ENCODE data around the gene AKAP6.

The AKAP6 gene

GRCh38 chr14:32343926-32344430 lies 14.9 kb downstream of the AKAP6 start:
- DNase-seq = no peak
- CTCF ChIA-PET = no interaction called here
- no peak overlapping the region for H3K4me3 Mint-ChIP-seq
- no peak overlapping the region for H3K27ac Mint-ChIP-seq
- no peaks in the 10 kb centered on the region for H3K27me3 Mint-ChIP-seq
- H3K4me1 Mint-ChIP-seq = no peaks in the 10 kb centered on the region
- H3K9me3 Mint-ChIP-seq = no peaks in the 10 kb centered on the region
- H3K36me3 Mint-ChIP-seq = no peaks in the 10 kb centered on the region

- DNase-seq = no peak
- no peaks in the 10 kb centered on the region for H3K36me3 Mint-ChIP-seq
- no peak overlapping the region for H3K27ac Mint-ChIP-seq
- H3K9me3 Mint-ChIP-seq = no peaks in the 10 kb centered on the region
- H3K4me1 Mint-ChIP-seq = peaks cover 4% of the 10 kb centered on the region
- H3K27me3 Mint-ChIP-seq = no peaks in the 10 kb centered on the region
- CTCF ChIA-PET = no interaction called here
- no peak overlapping the region for H3K4me3 Mint-ChIP-seq
These were observed 16.3 kb downstream of the AKAP6 start for GRCh38 chr14:32345311-32345791.

GRCh38 chr14:32349322-32349721 lies 20.2 kb downstream of the AKAP6 start:
- H3K4me1 Mint-ChIP-seq = peaks cover 4% of the 10 kb centered on the region
- no peaks in the 10 kb centered on the region for H3K9me3 Mint-ChIP-seq
- H3K36me3 Mint-ChIP-seq = no peaks in the 10 kb centered on the region
- no peak overlapping the region for H3K27ac Mint-ChIP-seq
- no peak for DNase-seq
- H3K27me3 Mint-ChIP-seq = no peaks in the 10 kb centered on the region
- CTCF ChIA-PET = interaction anchor here (0.7 kb wide), 1 partner anchor 15 kb away, joined by 3 read pairs; no protein-coding TSS in a partner anchor
- no peak overlapping the region for H3K4me3 Mint-ChIP-seq

- H3K27ac Mint-ChIP-seq = no peak overlapping the region
- no peak for DNase-seq
- CTCF ChIA-PET = interaction anchor here (0.7 kb wide), 1 partner anchor 15 kb away, joined by 3 read pairs; no protein-coding TSS in a partner anchor
These were observed 20.9 kb downstream of the AKAP6 start for GRCh38 chr14:32350020-32350419.

GRCh38 chr14:32352631-32353030 lies 23.5 kb downstream of the AKAP6 start:
- H3K36me3 Mint-ChIP-seq = no peaks in the 10 kb centered on the region
- no peaks in the 10 kb centered on the region for H3K9me3 Mint-ChIP-seq
- DNase-seq = no peak
- CTCF ChIA-PET = no interaction called here
- H3K27ac Mint-ChIP-seq = no peak overlapping the region
- peaks cover 4% of the 10 kb centered on the region for H3K4me1 Mint-ChIP-seq
- no peak overlapping the region for H3K4me3 Mint-ChIP-seq
- H3K27me3 Mint-ChIP-seq = no peaks in the 10 kb centered on the region

More at GRCh38 chr14:32350020-32350419, 20.9 kb downstream of the AKAP6 start:
- H3K27me3 Mint-ChIP-seq = no peaks in the 10 kb centered on the region
- no peaks in the 10 kb centered on the region for H3K9me3 Mint-ChIP-seq
- H3K4me1 Mint-ChIP-seq = peaks cover 4% of the 10 kb centered on the region
- no peaks in the 10 kb centered on the region for H3K36me3 Mint-ChIP-seq
- no peak overlapping the region for H3K4me3 Mint-ChIP-seq

- DNase-seq = no peak
- Mint-ChIP-seq H3K27ac (no peak overlapping the region), H3K27me3 (no peaks in the 10 kb centered on the region), H3K36me3 (no peaks in the 10 kb centered on the region), H3K4me1 (peaks cover 4% of the 10 kb centered on the region), H3K9me3 (no peaks in the 10 kb centered on the region), H3K4me3 (no peak overlapping the region)
- CTCF ChIA-PET = no interaction called here
These were observed 25.6 kb downstream of the AKAP6 start for GRCh38 chr14:32354716-32355115.

GRCh38 chr14:32358781-32359180 lies 29.7 kb downstream of the AKAP6 start:
- H3K36me3 Mint-ChIP-seq = no peaks in the 10 kb centered on the region
- CTCF ChIA-PET = no interaction called here
- DNase-seq = no peak

GRCh38 chr14:32361674-32362073 lies 32.6 kb downstream of the AKAP6 start:
- H3K9me3 Mint-ChIP-seq = no peaks in the 10 kb centered on the region
- no peak overlapping the region for H3K4me3 Mint-ChIP-seq
- H3K36me3 Mint-ChIP-seq = no peaks in the 10 kb centered on the region
- DNase-seq = no peak
- no peak overlapping the region for H3K27ac Mint-ChIP-seq
- no peaks in the 10 kb centered on the region for H3K4me1 Mint-ChIP-seq
- CTCF ChIA-PET = no interaction called here
- no peaks in the 10 kb centered on the region for H3K27me3 Mint-ChIP-seq

More at GRCh38 chr14:32358781-32359180, 29.7 kb downstream of the AKAP6 start:
- Mint-ChIP-seq H3K9me3 (no peaks in the 10 kb centered on the region), H3K4me1 (no peaks in the 10 kb centered on the region), H3K27ac (no peak overlapping the region), H3K27me3 (no peaks in the 10 kb centered on the region), H3K4me3 (no peak overlapping the region)

GRCh38 chr14:32363761-32364160 lies 34.7 kb downstream of the AKAP6 start:
- Mint-ChIP-seq H3K4me1 (no peaks in the 10 kb centered on the region), H3K27ac (no peak overlapping the region), H3K36me3 (no peaks in the 10 kb centered on the region), H3K27me3 (no peaks in the 10 kb centered on the region), H3K4me3 (no peak overlapping the region), H3K9me3 (no peaks in the 10 kb centered on the region)
- CTCF ChIA-PET = no interaction called here
- no peak for DNase-seq

- no peak for DNase-seq
- H3K27me3 Mint-ChIP-seq = no peaks in the 10 kb centered on the region
- no peaks in the 10 kb centered on the region for H3K4me1 Mint-ChIP-seq
- CTCF ChIA-PET = interaction anchor here (1.3 kb wide), 1 partner anchor 15 kb away, joined by 3 read pairs; no protein-coding TSS in a partner anchor
- H3K4me3 Mint-ChIP-seq = no peak overlapping the region
- no peak overlapping the region for H3K27ac Mint-ChIP-seq
- H3K9me3 Mint-ChIP-seq = no peaks in the 10 kb centered on the region
- no peaks in the 10 kb centered on the region for H3K36me3 Mint-ChIP-seq
These were observed 35.8 kb downstream of the AKAP6 start for GRCh38 chr14:32364941-32365340.

GRCh38 chr14:32366256-32366879 lies 37.3 kb downstream of the AKAP6 start:
- Mint-ChIP-seq H3K36me3 (no peaks in the 10 kb centered on the region), H3K9me3 (no peaks in the 10 kb centered on the region), H3K27ac (no peak overlapping the region), H3K4me1 (no peaks in the 10 kb centered on the region), H3K27me3 (no peaks in the 10 kb centered on the region), H3K4me3 (no peak overlapping the region)
- no peak for DNase-seq
- CTCF ChIA-PET = no interaction called here

- H3K36me3 Mint-ChIP-seq = no peaks in the 10 kb centered on the region
- no peaks in the 10 kb centered on the region for H3K9me3 Mint-ChIP-seq
- no peak overlapping the region for H3K27ac Mint-ChIP-seq
- H3K27me3 Mint-ChIP-seq = no peaks in the 10 kb centered on the region
- CTCF ChIA-PET = no interaction called here
- no peak overlapping the region for H3K4me3 Mint-ChIP-seq
- no peaks in the 10 kb centered on the region for H3K4me1 Mint-ChIP-seq
- no peak for DNase-seq
These were observed 37.9 kb downstream of the AKAP6 start for GRCh38 chr14:32366986-32367385.

GRCh38 chr14:32367516-32367915 lies 38.4 kb downstream of the AKAP6 start:
- DNase-seq = no peak
- H3K4me3 Mint-ChIP-seq = no peak overlapping the region
- H3K4me1 Mint-ChIP-seq = no peaks in the 10 kb centered on the region
- CTCF ChIA-PET = no interaction called here
- no peak overlapping the region for H3K27ac Mint-ChIP-seq
- no peaks in the 10 kb centered on the region for H3K27me3 Mint-ChIP-seq
- no peaks in the 10 kb centered on the region for H3K36me3 Mint-ChIP-seq
- H3K9me3 Mint-ChIP-seq = no peaks in the 10 kb centered on the region

- Mint-ChIP-seq H3K4me1 (no peaks in the 10 kb centered on the region), H3K27ac (no peak overlapping the region), H3K9me3 (no peaks in the 10 kb centered on the region), H3K27me3 (no peaks in the 10 kb centered on the region), H3K36me3 (no peaks in the 10 kb centered on the region), H3K4me3 (no peak overlapping the region)
- CTCF ChIA-PET = no interaction called here
- no peak for DNase-seq
These were observed 39.0 kb downstream of the AKAP6 start for GRCh38 chr14:32368107-32368506.

- Mint-ChIP-seq H3K27me3 (no peaks in the 10 kb centered on the region), H3K4me1 (no peaks in the 10 kb centered on the region), H3K4me3 (no peak overlapping the region), H3K27ac (no peak overlapping the region), H3K36me3 (no peaks in the 10 kb centered on the region), H3K9me3 (no peaks in the 10 kb centered on the region)
- no peak for DNase-seq
- CTCF ChIA-PET = no interaction called here
These were observed 41.6 kb downstream of the AKAP6 start for GRCh38 chr14:32370714-32371113.

Measured in activated naive CD4-positive, alpha-beta T cell treated with anti-CD3 and anti-CD28 coated beads, Interleukin-2, amount 10 ng/mL, durations not matched to agents 7 days and 5 days (primary cell).